NCI-H146 treated with DMSO at 0.1 percent for 48 hours (cell line): ENCODE results near the gene RAI2.

ENCODE experiments used
- DNase-seq: peaks from one replicate; lab custom pipeline; 2025; ENCODE audit not compliant: unreplicated experiment; lab: John Stamatoyannopoulos, UW

RAI2 gene

GRCh38 chrX:17860811-17861488 is at the start of gene RAI2:
TSS of gene RAI2 (minus strand) at chrX:17861298. CDS start at chrX:17802010, 59,288 bp downstream.
- peak; percentile 35 for DNase-seq

- DNase-seq: no peak
These were observed 27.3 kb upstream of the RAI2 start for GRCh38 chrX:17888421-17888820.

GRCh38 chrX:17882680-17883079 is 21.6 kb upstream of the RAI2 start:
- DNase-seq: no peak

- DNase-seq: no peak
These were observed 17.1 kb upstream of the RAI2 start for GRCh38 chrX:17878028-17878670.

GRCh38 chrX:17876135-17876534 is 15.0 kb upstream of the RAI2 start:
- DNase-seq: no peak

GRCh38 chrX:17869580-17869979 is 8.5 kb upstream of the RAI2 start:
- no peak for DNase-seq

GRCh38 chrX:17861489-17862011 is 452 bp upstream of the RAI2 start:
- DNase-seq: no peak

- DNase-seq: no peak
These were observed 818 bp downstream of the RAI2 start for GRCh38 chrX:17860179-17860780.

- no peak for DNase-seq
These were observed 1.4 kb downstream of the RAI2 start for GRCh38 chrX:17859609-17860178.

GRCh38 chrX:17854531-17854930 is 6.6 kb downstream of the RAI2 start:
- DNase-seq: no peak

- no peak for DNase-seq
These were observed 7.0 kb downstream of the RAI2 start for GRCh38 chrX:17854069-17854468.

- DNase-seq: no peak
These were observed 9.2 kb downstream of the RAI2 start for GRCh38 chrX:17851874-17852273.

GRCh38 chrX:17848545-17849265 is 12.4 kb downstream of the RAI2 start:
- DNase-seq: no peak

- DNase-seq: no peak
These were observed 15.1 kb downstream of the RAI2 start for GRCh38 chrX:17846045-17846444.

GRCh38 chrX:17844236-17844635 is 16.9 kb downstream of the RAI2 start:
- DNase-seq: no peak

- DNase-seq: no peak
These were observed 18.2 kb downstream of the RAI2 start for GRCh38 chrX:17842769-17843525.

- DNase-seq: no peak
These were observed 21.8 kb downstream of the RAI2 start for GRCh38 chrX:17839269-17839668.

- DNase-seq: no peak
These were observed 24.3 kb downstream of the RAI2 start for GRCh38 chrX:17836830-17837229.

GRCh38 chrX:17833954-17834353 is 27.1 kb downstream of the RAI2 start:
- no peak for DNase-seq

GRCh38 chrX:17831255-17831654 is 29.8 kb downstream of the RAI2 start:
- DNase-seq: no peak
